ENCODE results near the gene PPP6R1.

PPP6R1 gene

DNA sequence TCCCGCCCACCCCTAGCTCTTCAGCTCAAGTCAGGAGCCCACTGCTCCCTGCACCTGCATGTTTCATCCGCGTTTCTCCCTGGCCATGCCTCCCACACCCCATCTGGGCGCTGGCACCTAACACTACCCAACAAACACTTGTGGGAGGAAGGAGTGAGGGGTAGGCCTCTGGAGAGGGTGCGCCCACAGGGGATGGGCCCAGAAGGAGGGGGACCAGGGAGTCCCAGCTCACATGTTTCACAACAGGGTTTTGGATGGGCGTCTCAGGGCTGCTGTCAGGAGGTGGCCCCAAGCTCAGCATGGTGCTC lies 18.1 kb downstream of the PPP6R1 start:
- no peak overlapping the region for H2AFZ ChIP-seq (ENCODE audit: low read length)
- H3K4me3 ChIP-seq (ENCODE audit: low read length in 2 of 2): no peak overlapping the region
- H4K8ac ChIP-seq (ENCODE audit: low read depth, low read length): no peak overlapping the region
- no peak overlapping the region for H2BK15ac ChIP-seq (ENCODE audit: low read length)
- H3K9me3 ChIP-seq (replicated peaks in 1 of 2; ENCODE audit: control insufficient read depth in 2 of 2, insufficient read depth in 1 of 2, low read depth in 1 of 2, low read length in 2 of 2): peaks cover 0 to 5% of the 10 kb centered on the region in 2 donors
- H3K18ac ChIP-seq (ENCODE audit: low read length): no peak overlapping the region
- no peak overlapping the region for H3K4me2 ChIP-seq (ENCODE audit: insufficient read depth, low read length, poor library complexity, severe bottlenecking)
- H2BK5ac ChIP-seq (ENCODE audit: low read length): no peak overlapping the region
- H3K23ac ChIP-seq (ENCODE audit: low read depth, low read length, poor library complexity): no peak overlapping the region
- H3K4ac ChIP-seq (ENCODE audit: low read length): no peak overlapping the region
- H2BK120ac ChIP-seq (ENCODE audit: low read depth, low read length): no peak overlapping the region
- no peak overlapping the region for H3K14ac ChIP-seq (ENCODE audit: low read length)
- peak overlapping the region; percentile 44 for H3K9ac ChIP-seq (ENCODE audit: low read depth, low read length, poor library complexity)
- WGBS, 2 donors (ENCODE audit: extremely low coverage in 2 of 2, insufficient read length in 2 of 2, insufficient replicate concordance in 1 of 2): no CpG with 5 or more reads among the region's 6 CpGs
- no peak overlapping the region for H2BK12ac ChIP-seq (ENCODE audit: low read length)
- no peak for DNase-seq (ENCODE audit: low spot score)
- H4K91ac ChIP-seq (ENCODE audit: low read depth, low read length, poor library complexity): no peak overlapping the region
- no peaks in the 10 kb centered on the region for H3K4me1 ChIP-seq (ENCODE audit: control insufficient read depth in 2 of 2, insufficient read depth in 1 of 2, low read depth in 1 of 2, low read length in 2 of 2)
- H3K36me3 ChIP-seq (replicated peaks in 1 of 2; ENCODE audit: control insufficient read depth in 2 of 2, insufficient read depth in 2 of 2, low read length in 2 of 2): peaks cover 72 to 94% of the 10 kb centered on the region in 2 donors
- no peaks in the 10 kb centered on the region for H3K27me3 ChIP-seq (ENCODE audit: control insufficient read depth in 3 of 3, insufficient read depth in 3 of 3, low read depth in 1 of 3, low read length in 3 of 3)
- H2AK5ac ChIP-seq (ENCODE audit: low read depth, low read length): no peak overlapping the region
- H3K79me1 ChIP-seq (ENCODE audit: low read depth, low read length): peaks cover 8% of the 10 kb centered on the region
- H3K27ac ChIP-seq (replicated peaks; ENCODE audit: low read length): no peak overlapping the region

- Histone ChIP-seq H2BK15ac (ENCODE audit: low read length) (no peak overlapping the region), H4K8ac (ENCODE audit: low read depth, low read length) (no peak overlapping the region), H2BK12ac (ENCODE audit: low read length) (no peak overlapping the region), H3K27ac (replicated peaks; ENCODE audit: low read length) (no peak overlapping the region), H3K9me3 (replicated peaks in 1 of 2; ENCODE audit: control insufficient read depth in 2 of 2, insufficient read depth in 1 of 2, low read depth in 1 of 2, low read length in 2 of 2) (peaks cover 0 to 5% of the 10 kb centered on the region in 2 donors), H3K27me3 (ENCODE audit: control insufficient read depth in 3 of 3, insufficient read depth in 3 of 3, low read depth in 1 of 3, low read length in 3 of 3) (no peaks in the 10 kb centered on the region), H3K18ac (ENCODE audit: low read length) (no peak overlapping the region), H3K14ac (ENCODE audit: low read length) (no peak overlapping the region), H3K23ac (ENCODE audit: low read depth, low read length, poor library complexity) (no peak overlapping the region), H3K4me1 (ENCODE audit: control insufficient read depth in 2 of 2, insufficient read depth in 1 of 2, low read depth in 1 of 2, low read length in 2 of 2) (no peaks in the 10 kb centered on the region), H3K36me3 (replicated peaks in 1 of 2; ENCODE audit: control insufficient read depth in 2 of 2, insufficient read depth in 2 of 2, low read length in 2 of 2) (peaks cover 65 to 91% of the 10 kb centered on the region in 2 donors), H4K91ac (ENCODE audit: low read depth, low read length, poor library complexity) (no peak overlapping the region), H3K4me2 (ENCODE audit: insufficient read depth, low read length, poor library complexity, severe bottlenecking) (no peak overlapping the region), H2BK120ac (ENCODE audit: low read depth, low read length) (no peak overlapping the region), H3K9ac (ENCODE audit: low read depth, low read length, poor library complexity) (no peak overlapping the region), H3K79me1 (ENCODE audit: low read depth, low read length) (peaks cover 8% of the 10 kb centered on the region), H2BK5ac (ENCODE audit: low read length) (no peak overlapping the region), H3K4me3 (ENCODE audit: low read length in 2 of 2) (peak overlapping the region in 1 of 2 donors; percentile 63), H3K4ac (ENCODE audit: low read length) (no peak overlapping the region), H2AFZ (ENCODE audit: low read length) (no peak overlapping the region), H2AK5ac (ENCODE audit: low read depth, low read length) (no peak overlapping the region)
- WGBS, 2 donors (ENCODE audit: extremely low coverage in 2 of 2, insufficient read length in 2 of 2, insufficient replicate concordance in 1 of 2): no CpG with 5 or more reads among the region's 12 CpGs
- DNase-seq (ENCODE audit: low spot score): no peak
These were observed 19.8 kb downstream of the PPP6R1 start for GRCh38 chr19:55239004-55239403.

GRCh38 chr19:55238030-55238429 lies 20.8 kb downstream of the PPP6R1 start:
- H2AK5ac ChIP-seq (ENCODE audit: low read depth, low read length): no peak overlapping the region
- H3K79me1 ChIP-seq (ENCODE audit: low read depth, low read length): peaks cover 8% of the 10 kb centered on the region
- H2AFZ ChIP-seq (ENCODE audit: low read length): no peak overlapping the region
- H3K9ac ChIP-seq (ENCODE audit: low read depth, low read length, poor library complexity): peak overlapping the region; percentile 21
- H3K14ac ChIP-seq (ENCODE audit: low read length): no peak overlapping the region
- H3K4me3 ChIP-seq (ENCODE audit: low read length in 2 of 2): peak overlapping the region in 1 of 2 donors; percentile 41
- H2BK5ac ChIP-seq (ENCODE audit: low read length): no peak overlapping the region
- H3K18ac ChIP-seq (ENCODE audit: low read length): no peak overlapping the region
- H4K91ac ChIP-seq (ENCODE audit: low read depth, low read length, poor library complexity): no peak overlapping the region
- no peak overlapping the region for H2BK15ac ChIP-seq (ENCODE audit: low read length)
- no peak for DNase-seq (ENCODE audit: low spot score)
- no peaks in the 10 kb centered on the region for H3K4me1 ChIP-seq (ENCODE audit: control insufficient read depth in 2 of 2, insufficient read depth in 1 of 2, low read depth in 1 of 2, low read length in 2 of 2)
- no peak overlapping the region for H2BK12ac ChIP-seq (ENCODE audit: low read length)
- H3K4me2 ChIP-seq (ENCODE audit: insufficient read depth, low read length, poor library complexity, severe bottlenecking): no peak overlapping the region
- H3K27me3 ChIP-seq (ENCODE audit: control insufficient read depth in 3 of 3, insufficient read depth in 3 of 3, low read depth in 1 of 3, low read length in 3 of 3): no peaks in the 10 kb centered on the region
- peaks cover 61 to 92% of the 10 kb centered on the region in 2 donors for H3K36me3 ChIP-seq (replicated peaks in 1 of 2; ENCODE audit: control insufficient read depth in 2 of 2, insufficient read depth in 2 of 2, low read length in 2 of 2)
- H3K23ac ChIP-seq (ENCODE audit: low read depth, low read length, poor library complexity): peak overlapping the region; percentile 65
- H3K9me3 ChIP-seq (replicated peaks in 1 of 2; ENCODE audit: control insufficient read depth in 2 of 2, insufficient read depth in 1 of 2, low read depth in 1 of 2, low read length in 2 of 2): peaks cover 0 to 5% of the 10 kb centered on the region in 2 donors
- no peak overlapping the region for H3K27ac ChIP-seq (replicated peaks; ENCODE audit: low read length)
- H3K4ac ChIP-seq (ENCODE audit: low read length): no peak overlapping the region
- no peak overlapping the region for H4K8ac ChIP-seq (ENCODE audit: low read depth, low read length)
- H2BK120ac ChIP-seq (ENCODE audit: low read depth, low read length): no peak overlapping the region
- WGBS, 2 donors (ENCODE audit: extremely low coverage in 2 of 2, insufficient read length in 2 of 2, insufficient replicate concordance in 1 of 2): no CpG with 5 or more reads among the region's 8 CpGs

GRCh38 chr19:55232986-55233385 lies 25.8 kb downstream of the PPP6R1 start:
- Histone ChIP-seq H3K9me3 (replicated peaks in 1 of 2; ENCODE audit: control insufficient read depth in 2 of 2, insufficient read depth in 1 of 2, low read depth in 1 of 2, low read length in 2 of 2) (peaks cover 0 to 5% of the 10 kb centered on the region in 2 donors), H2BK120ac (ENCODE audit: low read depth, low read length) (no peak overlapping the region), H2AFZ (ENCODE audit: low read length) (no peak overlapping the region), H3K4ac (ENCODE audit: low read length) (no peak overlapping the region), H3K27ac (replicated peaks; ENCODE audit: low read length) (no peak overlapping the region), H2AK5ac (ENCODE audit: low read depth, low read length) (no peak overlapping the region), H4K91ac (ENCODE audit: low read depth, low read length, poor library complexity) (no peak overlapping the region), H3K79me1 (ENCODE audit: low read depth, low read length) (peaks cover 3% of the 10 kb centered on the region), H3K36me3 (replicated peaks in 1 of 2; ENCODE audit: control insufficient read depth in 2 of 2, insufficient read depth in 2 of 2, low read length in 2 of 2) (peaks cover 52 to 92% of the 10 kb centered on the region in 2 donors), H3K4me2 (ENCODE audit: insufficient read depth, low read length, poor library complexity, severe bottlenecking) (no peak overlapping the region), H3K4me1 (ENCODE audit: control insufficient read depth in 2 of 2, insufficient read depth in 1 of 2, low read depth in 1 of 2, low read length in 2 of 2) (no peaks in the 10 kb centered on the region), H2BK15ac (ENCODE audit: low read length) (no peak overlapping the region), H3K18ac (ENCODE audit: low read length) (no peak overlapping the region), H4K8ac (ENCODE audit: low read depth, low read length) (no peak overlapping the region), H3K14ac (ENCODE audit: low read length) (no peak overlapping the region), H3K9ac (ENCODE audit: low read depth, low read length, poor library complexity) (no peak overlapping the region), H3K23ac (ENCODE audit: low read depth, low read length, poor library complexity) (no peak overlapping the region), H2BK12ac (ENCODE audit: low read length) (no peak overlapping the region), H3K4me3 (ENCODE audit: low read length in 2 of 2) (no peak overlapping the region), H2BK5ac (ENCODE audit: low read length) (no peak overlapping the region), H3K27me3 (ENCODE audit: control insufficient read depth in 3 of 3, insufficient read depth in 3 of 3, low read depth in 1 of 3, low read length in 3 of 3) (no peaks in the 10 kb centered on the region)
- WGBS, 2 donors (ENCODE audit: extremely low coverage in 2 of 2, insufficient read length in 2 of 2, insufficient replicate concordance in 1 of 2): no CpG with 5 or more reads among the region's 5 CpGs
- DNase-seq (ENCODE audit: low spot score): no peak
